OCI-LY3 (cell line): ENCODE measurements around the gene SMIM23.

Experiments
- EZH2phosphoT487 ChIP-seq: fragments of 200-600 bp; shearing (Covaris generic); IDR thresholded peaks from 2 replicates; pipeline ENCODE4 v1.6.1; 2018; ENCODE audit warnings: antibody characterized with exemption, mixed run types, low read depth
- TF ChIP-seq, protein P1 (sequence below): fragments of 200-600, 300-600 bp; sonication (generic); IDR thresholded peaks from 2 replicates; pipeline ENCODE4 v1.5.1; 2014; ENCODE audit warnings: antibody characterized with exemption, low read length, low read depth

DNA sequence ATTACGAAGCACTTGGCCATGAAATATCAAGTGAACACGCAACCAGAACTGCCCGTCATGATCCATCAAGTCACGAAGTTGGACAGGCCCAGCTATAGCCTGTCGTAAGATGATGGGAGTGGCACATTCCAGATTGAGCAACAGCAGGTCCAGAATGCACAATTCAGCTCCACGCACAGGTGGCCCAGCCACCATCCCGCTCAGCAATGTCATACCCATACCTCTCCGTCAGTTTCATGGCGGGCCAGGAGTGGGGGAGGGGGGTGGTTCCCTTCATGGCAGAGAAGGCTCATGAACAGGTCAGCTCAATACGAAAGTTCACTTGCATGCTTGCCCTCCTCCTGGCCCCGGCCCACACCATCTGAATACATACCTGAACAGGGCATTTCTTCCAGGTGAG is 34.9 kb downstream of the SMIM23 start:
- TF ChIP-seq, protein P1, sequence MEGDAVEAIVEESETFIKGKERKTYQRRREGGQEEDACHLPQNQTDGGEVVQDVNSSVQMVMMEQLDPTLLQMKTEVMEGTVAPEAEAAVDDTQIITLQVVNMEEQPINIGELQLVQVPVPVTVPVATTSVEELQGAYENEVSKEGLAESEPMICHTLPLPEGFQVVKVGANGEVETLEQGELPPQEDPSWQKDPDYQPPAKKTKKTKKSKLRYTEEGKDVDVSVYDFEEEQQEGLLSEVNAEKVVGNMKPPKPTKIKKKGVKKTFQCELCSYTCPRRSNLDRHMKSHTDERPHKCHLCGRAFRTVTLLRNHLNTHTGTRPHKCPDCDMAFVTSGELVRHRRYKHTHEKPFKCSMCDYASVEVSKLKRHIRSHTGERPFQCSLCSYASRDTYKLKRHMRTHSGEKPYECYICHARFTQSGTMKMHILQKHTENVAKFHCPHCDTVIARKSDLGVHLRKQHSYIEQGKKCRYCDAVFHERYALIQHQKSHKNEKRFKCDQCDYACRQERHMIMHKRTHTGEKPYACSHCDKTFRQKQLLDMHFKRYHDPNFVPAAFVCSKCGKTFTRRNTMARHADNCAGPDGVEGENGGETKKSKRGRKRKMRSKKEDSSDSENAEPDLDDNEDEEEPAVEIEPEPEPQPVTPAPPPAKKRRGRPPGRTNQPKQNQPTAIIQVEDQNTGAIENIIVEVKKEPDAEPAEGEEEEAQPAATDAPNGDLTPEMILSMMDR, result no peak
- TF ChIP-seq EZH2phosphoT487, result no peak
